ENCODE results near the gene ORAI2. TPM values are rescaled to one million over a fixed set of nuclear protein-coding genes. Genes with fewer than 3 reads are reported as not detected.

The ORAI2 gene
- total and polyA plus RNA-seq, 8 donors, result 8.8 to 38.2 (median 13.2) TPM

DNA sequence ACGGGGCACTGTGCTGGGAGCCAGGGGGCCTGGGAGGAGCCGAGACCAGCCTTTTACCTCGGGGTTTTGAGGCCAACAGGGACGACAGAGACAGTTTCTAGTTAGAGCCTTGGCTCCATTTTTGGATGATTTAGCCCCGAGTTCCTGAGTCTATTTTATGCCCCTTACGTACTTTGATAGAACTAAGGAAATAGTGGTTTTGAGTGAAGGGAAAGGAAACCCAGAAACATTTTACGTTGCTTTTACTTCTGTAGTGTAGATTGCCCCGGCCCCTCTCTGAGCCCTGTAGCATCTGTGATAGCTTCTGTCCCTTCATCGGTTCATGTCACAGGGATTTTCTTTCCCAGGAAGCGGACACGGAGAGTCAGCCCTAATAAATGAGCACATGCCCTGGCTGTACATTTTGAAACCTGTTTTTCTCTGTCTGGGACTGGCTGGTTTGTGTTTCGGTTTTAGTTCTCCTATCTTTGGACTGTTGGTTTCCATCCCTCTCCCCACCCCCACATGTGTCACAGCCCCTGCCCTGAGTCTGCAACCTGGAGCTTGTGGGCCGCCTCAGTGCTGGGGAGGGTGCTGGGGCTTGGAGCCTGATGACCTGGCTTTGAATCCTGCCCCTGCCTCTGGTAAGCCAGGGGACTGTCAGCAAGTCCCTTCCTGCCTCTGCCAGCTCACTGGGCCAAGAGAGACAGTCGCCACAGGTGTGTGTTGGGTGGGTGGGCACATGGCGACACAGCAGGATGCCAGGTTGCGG lies 6.9 kb upstream of the ORAI2 start:
- Histone ChIP-seq H3K27ac (peak overlapping the region; percentile 79 to 97), H3K4me3 (peak overlapping the region in 1 of 2 donors; percentile 16), H3K9me3 (no peaks in the 10 kb centered on the region), H3K36me3 (peaks cover 0 to 33% of the 10 kb centered on the region in 2 donors), H3K27me3 (no peaks in the 10 kb centered on the region), H3K4me1 (peaks cover 0 to 69% of the 10 kb centered on the region in 2 donors)
- intact Hi-C loops (cut with DNase I), result no loop called here
- TF ChIP-seq, protein P1, sequence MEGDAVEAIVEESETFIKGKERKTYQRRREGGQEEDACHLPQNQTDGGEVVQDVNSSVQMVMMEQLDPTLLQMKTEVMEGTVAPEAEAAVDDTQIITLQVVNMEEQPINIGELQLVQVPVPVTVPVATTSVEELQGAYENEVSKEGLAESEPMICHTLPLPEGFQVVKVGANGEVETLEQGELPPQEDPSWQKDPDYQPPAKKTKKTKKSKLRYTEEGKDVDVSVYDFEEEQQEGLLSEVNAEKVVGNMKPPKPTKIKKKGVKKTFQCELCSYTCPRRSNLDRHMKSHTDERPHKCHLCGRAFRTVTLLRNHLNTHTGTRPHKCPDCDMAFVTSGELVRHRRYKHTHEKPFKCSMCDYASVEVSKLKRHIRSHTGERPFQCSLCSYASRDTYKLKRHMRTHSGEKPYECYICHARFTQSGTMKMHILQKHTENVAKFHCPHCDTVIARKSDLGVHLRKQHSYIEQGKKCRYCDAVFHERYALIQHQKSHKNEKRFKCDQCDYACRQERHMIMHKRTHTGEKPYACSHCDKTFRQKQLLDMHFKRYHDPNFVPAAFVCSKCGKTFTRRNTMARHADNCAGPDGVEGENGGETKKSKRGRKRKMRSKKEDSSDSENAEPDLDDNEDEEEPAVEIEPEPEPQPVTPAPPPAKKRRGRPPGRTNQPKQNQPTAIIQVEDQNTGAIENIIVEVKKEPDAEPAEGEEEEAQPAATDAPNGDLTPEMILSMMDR (IDR thresholded peaks at IDR 0.05), result no peak
- DNase-seq, result peak in 2 of 4 donors; percentile 59 to 83
- peak; percentile 63 for ATAC-seq

- TF ChIP-seq, protein P1 (IDR thresholded peaks at IDR 0.05), result no peak
- DNase-seq (no peak), ATAC-seq (no peak)
- Histone ChIP-seq H3K27ac (peak overlapping the region; percentile 79 to 97), H3K4me3 (no peak overlapping the region), H3K4me1 (peaks cover 0 to 75% of the 10 kb centered on the region in 2 donors), H3K36me3 (peaks cover 0 to 27% of the 10 kb centered on the region in 2 donors), H3K9me3 (no peaks in the 10 kb centered on the region), H3K27me3 (no peaks in the 10 kb centered on the region)
- intact Hi-C loops (cut with DNase I), result no loop called here
These were observed 6.4 kb upstream of the ORAI2 start for GRCh38 chr7:102427019-102427405.

GRCh38 chr7:102429141-102429899 lies 4.1 kb upstream of the ORAI2 start:
- no peaks in the 10 kb centered on the region for H3K9me3 ChIP-seq
- peak overlapping the region in 1 of 2 donors; percentile 97 for H3K27ac ChIP-seq
- H3K27me3 ChIP-seq, result no peaks in the 10 kb centered on the region
- H3K36me3 ChIP-seq, result peaks cover 0 to 21% of the 10 kb centered on the region in 2 donors
- peaks cover 12 to 90% of the 10 kb centered on the region in 2 donors for H3K4me1 ChIP-seq
- TF ChIP-seq, protein P1 (IDR thresholded peaks at IDR 0.05), result no peak
- ATAC-seq (no peak), DNase-seq (no peak)
- intact Hi-C loops (cut with DNase I), result no loop called here
- no peak overlapping the region for H3K4me3 ChIP-seq

DNA sequence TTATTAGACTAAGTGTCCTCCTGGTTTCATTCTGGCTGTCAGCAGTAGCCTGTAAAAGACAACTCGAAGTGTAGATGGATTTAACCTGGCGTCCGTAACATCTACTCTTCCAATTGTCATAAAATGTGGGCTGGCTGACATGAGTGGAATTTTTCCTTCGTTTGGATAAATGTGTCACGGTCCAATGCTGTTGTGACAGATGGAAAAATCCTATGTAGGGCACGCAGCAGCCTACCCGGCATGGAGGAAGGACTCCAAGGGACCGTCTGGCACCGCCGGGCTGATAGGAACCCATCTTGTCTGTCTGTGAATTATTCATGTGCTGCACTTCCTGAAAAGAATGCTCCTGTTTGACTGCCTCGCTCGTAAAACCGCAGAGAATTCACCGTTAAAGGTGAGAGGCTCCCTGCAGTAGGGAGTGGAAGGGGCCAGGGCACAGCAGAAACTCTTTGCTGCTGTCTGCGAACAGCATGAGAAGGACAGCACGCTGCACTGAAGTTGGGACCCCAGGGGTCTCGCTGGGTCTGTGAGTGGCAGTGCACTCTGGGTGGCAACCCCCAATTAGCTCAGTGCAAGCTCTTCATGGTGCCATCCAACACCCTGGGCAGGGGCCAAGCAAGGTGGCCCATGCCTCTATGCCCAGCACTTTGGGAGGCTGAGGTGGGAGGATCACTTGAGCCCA lies 1.6 kb upstream of the ORAI2 start:
- intact Hi-C loops (cut with DNase I), result no loop called here
- Histone ChIP-seq H3K4me3 (no peak overlapping the region), H3K27ac (peak overlapping the region; percentile 85 to 97), H3K4me1 (peaks cover 13 to 78% of the 10 kb centered on the region in 2 donors), H3K9me3 (no peaks in the 10 kb centered on the region), H3K36me3 (peaks cover 0 to 10% of the 10 kb centered on the region in 2 donors), H3K27me3 (no peaks in the 10 kb centered on the region)
- DNase-seq (peak in 1 of 4 donors; percentile 40), ATAC-seq (no peak)
- TF ChIP-seq, protein P1 (IDR thresholded peaks at IDR 0.05), result no peak
